ENCODE measurements around the gene MAML3. TPM values are rescaled to one million over a fixed set of nuclear protein-coding genes. Genes with fewer than 3 reads are reported as not detected.
A peak's percentile ranks its signal among the peaks of the same experiment; 100 is the strongest.

The MAML3 gene
- total RNA-seq, 1 donor from 2014 or later = 59.4 TPM

- peak; percentile 72 for DNase-seq
- Mint-ChIP-seq H3K27ac (ENCODE audit: unreplicated experiment) (peak overlapping the region; percentile 95), H3K4me3 (ENCODE audit: unreplicated experiment) (peak overlapping the region; percentile 91), H3K27me3 (ENCODE audit: unreplicated experiment) (peaks cover 25% of the 10 kb centered on the region), H3K9me3 (ENCODE audit: unreplicated experiment) (peaks cover 21% of the 10 kb centered on the region), H3K4me1 (ENCODE audit: low read depth, unreplicated experiment) (peaks cover 28% of the 10 kb centered on the region), H3K36me3 (ENCODE audit: unreplicated experiment) (no peaks in the 10 kb centered on the region)
- no peak for TF ChIP-seq CTCF (IDR thresholded peaks at IDR 0.05; ENCODE audit: partially characterized antibody, unreplicated experiment)
Measured at GRCh38 chr4:140149846-140150635, 3.9 kb downstream of the MAML3 start.

GRCh38 chr4:140144050-140144449, 9.9 kb downstream of the MAML3 start:
- H3K9me3 Mint-ChIP-seq (ENCODE audit: unreplicated experiment) = no peaks in the 10 kb centered on the region
- no peaks in the 10 kb centered on the region for H3K36me3 Mint-ChIP-seq (ENCODE audit: unreplicated experiment)
- no peak for TF ChIP-seq CTCF (IDR thresholded peaks at IDR 0.05; ENCODE audit: partially characterized antibody, unreplicated experiment)
- H3K4me1 Mint-ChIP-seq (ENCODE audit: low read depth, unreplicated experiment) = peaks cover 31% of the 10 kb centered on the region
- no peak overlapping the region for H3K27ac Mint-ChIP-seq (ENCODE audit: unreplicated experiment)
- H3K4me3 Mint-ChIP-seq (ENCODE audit: unreplicated experiment) = no peak overlapping the region
- H3K27me3 Mint-ChIP-seq (ENCODE audit: unreplicated experiment) = no peaks in the 10 kb centered on the region
- DNase-seq = no peak

GRCh38 chr4:140141210-140141835, 12.7 kb downstream of the MAML3 start:
- Mint-ChIP-seq H3K4me1 (ENCODE audit: low read depth, unreplicated experiment) (peaks cover 24% of the 10 kb centered on the region), H3K36me3 (ENCODE audit: unreplicated experiment) (no peaks in the 10 kb centered on the region)
- DNase-seq = no peak

GRCh38 chr4:140140566-140140965, 13.4 kb downstream of the MAML3 start:
- Mint-ChIP-seq H3K9me3 (ENCODE audit: unreplicated experiment) (peaks cover 13% of the 10 kb centered on the region), H3K36me3 (ENCODE audit: unreplicated experiment) (no peaks in the 10 kb centered on the region), H3K27ac (ENCODE audit: unreplicated experiment) (no peak overlapping the region), H3K4me3 (ENCODE audit: unreplicated experiment) (no peak overlapping the region), H3K27me3 (ENCODE audit: unreplicated experiment) (peaks cover 2% of the 10 kb centered on the region), H3K4me1 (ENCODE audit: low read depth, unreplicated experiment) (peaks cover 29% of the 10 kb centered on the region)
- TF ChIP-seq CTCF (IDR thresholded peaks at IDR 0.05; ENCODE audit: partially characterized antibody, unreplicated experiment) = no peak
- DNase-seq = no peak

More at GRCh38 chr4:140141210-140141835, 12.7 kb downstream of the MAML3 start:
- no peak overlapping the region for H3K4me3 Mint-ChIP-seq (ENCODE audit: unreplicated experiment)
- H3K27me3 Mint-ChIP-seq (ENCODE audit: unreplicated experiment) = no peaks in the 10 kb centered on the region
- TF ChIP-seq CTCF (IDR thresholded peaks at IDR 0.05; ENCODE audit: partially characterized antibody, unreplicated experiment) = no peak
- H3K9me3 Mint-ChIP-seq (ENCODE audit: unreplicated experiment) = peaks cover 7% of the 10 kb centered on the region
- H3K27ac Mint-ChIP-seq (ENCODE audit: unreplicated experiment) = no peak overlapping the region

GRCh38 chr4:140138428-140138827, 15.6 kb downstream of the MAML3 start:
- H3K27ac Mint-ChIP-seq (ENCODE audit: unreplicated experiment) = no peak overlapping the region
- no peaks in the 10 kb centered on the region for H3K36me3 Mint-ChIP-seq (ENCODE audit: unreplicated experiment)
- DNase-seq = no peak
- H3K4me1 Mint-ChIP-seq (ENCODE audit: low read depth, unreplicated experiment) = peaks cover 41% of the 10 kb centered on the region
- no peak overlapping the region for H3K4me3 Mint-ChIP-seq (ENCODE audit: unreplicated experiment)
- peaks cover 15% of the 10 kb centered on the region for H3K9me3 Mint-ChIP-seq (ENCODE audit: unreplicated experiment)
- no peak for TF ChIP-seq CTCF (IDR thresholded peaks at IDR 0.05; ENCODE audit: partially characterized antibody, unreplicated experiment)
- peaks cover 6% of the 10 kb centered on the region for H3K27me3 Mint-ChIP-seq (ENCODE audit: unreplicated experiment)
